Measurements from ENCODE around the gene DNAH9. TPM values are rescaled to one million over a fixed set of nuclear protein-coding genes. Genes with fewer than 3 reads are reported as not detected.

DNAH9 gene
- total and polyA plus RNA-seq, 2 of the 8 experiments (the other 6 are each of a cell fraction or from before 2014, with no cell fraction given), result 0.21 to 0.86 TPM

DNA sequence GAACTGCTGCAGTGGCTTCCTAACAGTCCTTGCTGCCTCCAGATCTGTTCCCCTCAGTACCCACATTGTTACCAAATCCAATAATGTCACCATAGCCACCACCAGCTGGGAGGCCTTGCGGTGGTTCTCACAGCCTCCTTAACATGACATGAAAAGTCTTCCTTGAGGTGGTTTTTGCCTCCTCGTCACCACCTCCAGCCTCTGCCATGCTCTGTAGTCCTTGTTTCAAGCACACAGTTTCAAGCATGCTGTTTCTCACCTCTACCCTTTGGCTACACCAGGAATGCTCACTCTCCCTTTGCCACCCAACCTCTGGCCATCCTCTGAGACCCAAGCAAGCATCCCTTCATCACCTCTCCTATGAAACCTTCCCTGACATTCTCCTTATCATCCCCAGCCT is 47.2 kb downstream of the DNAH9 start:
- Histone ChIP-seq H4K8ac (ENCODE audit: extremely low read depth, insufficient read depth, low read length) (no peak overlapping the region), H3K23ac (ENCODE audit: insufficient read length) (no peak overlapping the region), H2BK5ac (ENCODE audit: low read depth, low read length) (0 out of 2 replicates have a peak overlapping the region, but pooled peaks have one; percentile 66), H3K36me3 (ENCODE audit: control insufficient read depth in 2 of 4, insufficient read depth in 4 of 4, low read length in 3 of 4) (no peaks in the 10 kb centered on the region), H2BK15ac (ENCODE audit: low read length) (0 out of 2 replicates have a peak overlapping the region, but pooled peaks have one; percentile 14), H3K56ac (replicated peaks; ENCODE audit: insufficient read length, low read depth, low read length) (no peak overlapping the region), H3K4ac (replicated peaks; ENCODE audit: insufficient read length, low read depth, low read length) (no peak overlapping the region), H3K79me1 (ENCODE audit: low read depth, low read length) (no peaks in the 10 kb centered on the region), H4K20me1 (replicated peaks in 1 of 2; ENCODE audit: control insufficient read depth in 1 of 2, insufficient read depth in 2 of 2, low read length in 2 of 2) (no peaks in the 10 kb centered on the region), H3K79me2 (ENCODE audit: control insufficient read depth in 1 of 2, insufficient read depth in 2 of 2, low read length in 2 of 2) (no peaks in the 10 kb centered on the region), H4K91ac (replicated peaks; ENCODE audit: insufficient read length, low read length) (no peak overlapping the region), H3K4me2 (ENCODE audit: insufficient read depth in 1 of 2, low read depth in 2 of 2, low read length in 2 of 2) (no peak overlapping the region), H3K27ac (ENCODE audit: low read depth, low read length) (no peak overlapping the region), H3K9ac (replicated peaks in 1 of 4; ENCODE audit: extremely low read depth in 1 of 4, low read depth in 3 of 4, low read length in 3 of 4) (no peak overlapping the region), H3K23me2 (ENCODE audit: low read depth, low read length) (no peaks in the 10 kb centered on the region), H2BK120ac (replicated peaks; ENCODE audit: low read depth, low read length) (no peak overlapping the region), H2BK12ac (ENCODE audit: low read depth, low read length) (no peak overlapping the region), H2AFZ (ENCODE audit: low read length) (no peak overlapping the region), H3K14ac (ENCODE audit: insufficient read length) (no peak overlapping the region), H3K27me3 (replicated peaks in 1 of 4; ENCODE audit: control insufficient read depth in 3 of 4, extremely low read depth in 1 of 4, insufficient read depth in 3 of 4, low read length in 3 of 4) (no peaks in the 10 kb centered on the region), H3K4me1 (replicated peaks in 1 of 4; ENCODE audit: control insufficient read depth in 3 of 4, insufficient read depth in 4 of 4, low read length in 3 of 4) (no peaks in the 10 kb centered on the region), H2BK20ac (ENCODE audit: low read length) (no peak overlapping the region), H3K4me3 (ENCODE audit: extremely low read depth in 1 of 4, insufficient read depth in 2 of 4, low read depth in 3 of 4, low read length in 4 of 4) (no peak overlapping the region), H3K9me3 (ENCODE audit: insufficient read depth in 2 of 2, low read depth in 1 of 2, low read length in 1 of 2) (no peaks in the 10 kb centered on the region), H3K18ac (ENCODE audit: extremely low read depth, low read length) (no peak overlapping the region), H4K5ac (ENCODE audit: insufficient read length, low read depth, low read length) (no peak overlapping the region), H2AK5ac (ENCODE audit: low read depth, low read length) (no peak overlapping the region)
- WGBS, 2 experiments (ENCODE audit: extremely low coverage in 1 of 2, insufficient coverage in 1 of 2, insufficient read length in 1 of 2, insufficient replicate concordance in 2 of 2, low coverage in 1 of 2, low lambda C conversion rate in 2 of 2, missing lambda C conversion rate in 1 of 2), result 97% methylated on average over 2 of the region's 2 CpGs; no CpG with 5 or more reads in 1 of the 2 experiments
- ChIA-PET CTCF (ENCODE audit: partially characterized antibody) (interaction anchor here (0.6 to 3.5 kb wide), 19 partner anchors 10 to 347 kb away, joined by 3 to 34 read pairs (median 5); no protein-coding TSS in a partner anchor), POLR2A (ENCODE audit: partially characterized antibody) (no interaction called here)
- no peak for DNase-seq (ENCODE audit: low read depth in 1 of 2, low spot score in 2 of 2)
- TF ChIP-seq CTBP2 (IDR thresholded peaks at IDR 0.05; ENCODE audit: borderline replicate concordance, insufficient read depth, insufficient read length, low read length) (no peak), FOSL1 (IDR thresholded peaks at IDR 0.05; ENCODE audit: insufficient read depth, low read depth, low read length) (no peak), CREB1 (IDR thresholded peaks at IDR 0.05) (no peak), GTF2F1 (IDR thresholded peaks at IDR 0.05; ENCODE audit: borderline replicate concordance, low read depth, low read length) (no peak), SIX5 (IDR thresholded peaks at IDR 0.05; ENCODE audit: low read depth, low read length) (no peak), BACH1 (IDR thresholded peaks at IDR 0.05; ENCODE audit: low read length) (no peak), EZH2 (IDR thresholded peaks at IDR 0.05; ENCODE audit: low read depth, low read length, severe bottlenecking) (no peak), RFX5 (IDR thresholded peaks at IDR 0.05; ENCODE audit: borderline replicate concordance, low read depth, low read length) (no peak), GABPA (IDR thresholded peaks at IDR 0.05; ENCODE audit: borderline replicate concordance, insufficient read depth, low read length) (no peak), SP4 (IDR thresholded peaks at IDR 0.05; ENCODE audit: low read length) (no peak), TEAD4 (IDR thresholded peaks at IDR 0.05; ENCODE audit: low read depth, low read length) (no peak)
- TF ChIP-seq, protein P1, sequence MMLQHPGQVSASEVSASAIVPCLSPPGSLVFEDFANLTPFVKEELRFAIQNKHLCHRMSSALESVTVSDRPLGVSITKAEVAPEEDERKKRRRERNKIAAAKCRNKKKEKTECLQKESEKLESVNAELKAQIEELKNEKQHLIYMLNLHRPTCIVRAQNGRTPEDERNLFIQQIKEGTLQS (IDR thresholded peaks at IDR 0.05; ENCODE audit: insufficient read depth, low read depth, low read length), result no peak
- no peak for FAIRE-seq

Data from H1 (cell line).